COLO829 (cell line): Measurements from ENCODE around the gene MMS22L.
"Not testable (repeated sequence)": the region's sequence is repeated elsewhere in the genome, so short reads cannot be mapped to it uniquely, and the experiment has no call there.

Experiments
- DNase-seq: peaks from one replicate; pipeline ENCODE4 v3.0.0; 2012; ENCODE audit warnings: low spot score

Gene MMS22L

DNA sequence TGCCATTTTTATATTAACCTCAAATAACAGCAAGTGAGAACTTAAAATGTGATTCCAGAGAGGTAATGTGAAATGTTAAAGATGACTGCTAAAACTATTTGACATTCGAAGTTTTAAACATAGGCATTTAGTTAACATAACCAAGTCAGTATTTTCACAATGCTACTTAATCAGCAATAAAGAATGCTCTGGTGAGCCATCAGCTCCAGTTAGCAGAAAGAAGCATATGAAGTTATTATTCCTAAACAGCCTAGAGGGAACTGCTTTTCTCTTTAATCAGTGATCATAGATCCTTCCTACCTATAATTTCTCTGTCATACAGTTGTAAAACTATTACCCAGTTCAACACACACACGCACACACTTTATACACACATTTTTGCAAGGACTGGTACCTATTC is 60.1 kb downstream of the MMS22L start:
- DNase-seq, result no peak

DNA sequence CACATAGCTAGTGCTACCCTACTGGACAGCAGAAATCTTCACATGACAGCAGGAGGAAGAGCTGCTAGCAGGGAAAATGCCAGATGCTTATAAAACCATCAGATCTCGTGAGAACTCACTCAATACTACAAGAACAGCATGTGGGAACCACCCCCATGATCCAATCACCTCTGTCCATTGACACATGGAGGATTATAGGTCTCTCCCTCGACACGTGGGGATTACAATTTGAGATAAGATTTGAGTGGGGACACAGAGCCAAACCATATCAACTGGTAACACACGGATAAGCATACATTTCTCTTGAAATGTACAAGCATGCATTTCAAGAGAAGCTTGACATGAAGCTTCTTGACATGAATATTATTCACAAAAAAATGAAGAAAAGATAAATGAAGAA is 64.1 kb downstream of the MMS22L start:
- no peak for DNase-seq

DNA sequence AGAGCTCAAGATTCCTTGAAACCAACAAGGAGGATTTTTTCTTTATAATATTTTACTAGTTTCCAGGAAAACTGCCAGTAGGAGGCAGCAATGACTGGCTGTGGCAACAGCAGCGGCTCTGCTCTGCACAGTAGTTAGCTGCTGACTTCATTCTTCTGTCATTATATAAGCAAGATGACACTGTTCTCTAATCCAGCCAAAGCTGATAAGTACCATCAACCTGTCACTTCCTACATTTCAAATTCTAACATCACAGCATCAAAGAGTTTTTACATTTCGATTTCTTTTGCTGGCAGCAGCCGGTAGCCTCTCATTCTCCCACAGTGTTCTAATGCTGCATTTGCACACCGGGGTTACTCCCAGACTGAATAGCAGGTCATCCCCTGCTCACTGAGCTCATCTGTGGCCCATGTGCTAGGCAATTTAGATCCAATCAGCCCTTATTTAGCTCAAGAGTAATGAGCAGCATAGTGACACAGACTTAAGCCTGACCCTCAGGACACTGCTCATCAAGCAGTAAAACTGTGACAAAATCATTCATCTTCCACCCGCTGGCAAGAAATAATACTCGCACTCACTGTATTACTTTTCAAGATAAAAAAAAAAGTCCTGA is 67.8 kb downstream of the MMS22L start:
- DNase-seq, result peak; percentile 13

DNA sequence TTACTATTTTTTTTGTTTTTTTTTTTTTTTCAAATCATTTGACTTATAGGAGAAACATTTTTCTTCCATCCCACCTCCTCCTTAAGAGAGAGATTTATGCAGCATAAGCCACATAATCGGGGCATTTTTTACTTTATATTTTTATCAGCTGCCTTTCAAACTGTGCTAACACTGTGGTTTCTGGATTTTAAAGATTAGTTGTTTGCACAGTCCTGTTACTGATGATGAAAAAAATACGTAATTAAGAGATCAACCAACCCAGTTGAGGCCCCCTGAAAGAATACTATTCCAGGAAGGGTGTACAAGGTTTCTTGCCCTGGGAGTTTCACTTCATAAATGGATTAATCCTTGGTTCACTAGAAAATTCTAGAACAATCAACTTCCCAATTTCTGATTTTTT is 68.3 kb downstream of the MMS22L start:
- DNase-seq, result no peak

DNA sequence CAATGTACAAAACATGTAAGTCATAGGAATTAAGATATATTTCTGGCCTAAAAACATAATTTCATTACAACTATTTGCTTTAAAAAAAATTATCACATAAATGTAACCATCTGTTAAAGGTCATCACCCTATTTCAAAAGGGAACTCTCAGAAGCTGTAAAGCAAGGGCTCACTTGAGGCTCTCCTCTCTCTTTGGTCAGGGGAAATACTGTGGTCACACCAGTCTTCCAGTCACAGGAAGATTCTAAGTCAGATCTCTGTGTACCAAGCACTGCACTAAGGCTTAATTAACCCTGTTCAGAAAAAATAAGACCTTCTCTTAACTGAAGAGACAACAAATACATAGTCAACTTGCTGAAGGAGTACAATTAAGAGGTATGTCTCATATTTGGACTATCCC is 75.6 kb downstream of the MMS22L start:
- no peak for DNase-seq

DNA sequence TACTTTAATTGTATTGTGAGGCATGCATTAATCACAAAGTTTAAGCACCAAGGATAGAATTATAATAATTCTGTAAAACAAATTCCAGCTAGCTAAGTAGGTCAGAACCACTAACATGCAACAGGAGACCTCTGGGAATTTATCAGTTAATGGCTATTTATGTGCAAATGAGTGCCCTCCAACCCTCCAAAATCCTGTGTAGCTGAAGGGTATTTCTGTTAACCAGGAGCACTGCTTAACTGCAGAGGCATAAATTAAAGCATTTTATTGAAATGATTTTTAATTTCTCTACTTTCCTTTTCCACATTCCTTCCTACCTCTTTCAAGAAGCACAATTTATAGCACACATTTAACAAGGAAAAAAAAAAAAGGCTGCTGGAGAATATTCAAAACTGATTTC is 77.0 kb downstream of the MMS22L start:
- no peak for DNase-seq

DNA sequence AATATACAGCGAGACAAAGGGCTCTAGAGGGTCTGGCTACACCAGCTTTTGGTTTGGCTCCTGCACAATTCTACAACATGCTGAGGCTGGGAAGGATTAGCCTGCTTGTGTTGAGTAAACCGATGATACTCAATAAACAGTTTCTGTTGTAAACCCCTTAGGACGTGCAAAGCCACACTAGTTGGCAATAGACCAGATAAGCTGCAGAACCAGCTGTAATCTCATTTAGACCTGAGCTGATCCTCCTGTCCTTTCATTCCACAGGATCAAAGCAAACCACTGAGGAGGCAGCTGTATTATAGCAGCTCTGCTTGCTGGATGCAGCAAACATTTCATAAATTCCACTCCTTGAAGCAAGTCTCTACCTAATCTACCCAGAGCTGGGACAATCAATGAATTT is 79.7 kb downstream of the MMS22L start:
- no peak for DNase-seq

DNA sequence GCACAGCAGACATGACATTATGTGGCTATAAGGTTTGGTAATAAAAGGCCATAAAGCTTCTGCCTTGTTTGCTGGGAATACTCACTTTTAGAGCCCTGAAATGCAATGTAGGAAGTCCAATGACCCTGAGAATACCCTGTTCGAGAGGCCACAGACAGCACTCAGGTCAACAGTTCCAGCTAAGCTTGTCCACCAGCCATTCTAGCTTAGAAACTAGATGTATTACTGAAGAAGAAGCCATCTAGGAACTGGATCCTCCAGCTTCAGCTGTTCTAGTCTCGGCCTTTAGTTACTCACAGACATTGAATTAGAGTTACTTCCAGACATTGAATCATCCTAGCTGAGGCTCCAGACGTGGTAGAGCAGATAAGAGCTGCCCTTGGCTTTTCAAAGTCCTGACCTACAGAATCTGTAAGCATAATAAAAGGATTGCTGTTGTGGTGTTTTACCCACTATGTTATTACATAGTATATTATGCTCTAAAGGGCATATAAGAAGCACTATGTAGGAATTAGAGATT is 84.9 kb downstream of the MMS22L start:
- DNase-seq, result no peak

DNA sequence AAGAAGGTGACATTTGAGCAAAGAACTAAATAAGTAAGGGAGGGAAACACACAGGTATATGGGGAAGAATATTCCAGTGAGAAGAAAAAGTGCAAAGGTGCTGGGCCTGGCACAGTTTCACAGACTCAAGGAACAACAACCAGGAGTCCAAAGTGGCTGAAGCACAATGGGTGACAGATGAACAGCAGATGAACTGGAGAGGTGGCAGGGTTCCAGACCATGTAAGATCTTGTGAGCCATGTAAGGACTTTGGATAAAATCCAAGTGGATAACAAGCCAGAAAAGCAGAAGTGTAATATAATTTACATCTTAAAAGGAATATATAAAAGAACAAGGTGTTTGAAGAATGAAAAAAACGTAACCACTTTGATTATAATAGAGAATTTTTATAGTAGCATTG is 87.9 kb downstream of the MMS22L start:
- DNase-seq, result no peak

DNA sequence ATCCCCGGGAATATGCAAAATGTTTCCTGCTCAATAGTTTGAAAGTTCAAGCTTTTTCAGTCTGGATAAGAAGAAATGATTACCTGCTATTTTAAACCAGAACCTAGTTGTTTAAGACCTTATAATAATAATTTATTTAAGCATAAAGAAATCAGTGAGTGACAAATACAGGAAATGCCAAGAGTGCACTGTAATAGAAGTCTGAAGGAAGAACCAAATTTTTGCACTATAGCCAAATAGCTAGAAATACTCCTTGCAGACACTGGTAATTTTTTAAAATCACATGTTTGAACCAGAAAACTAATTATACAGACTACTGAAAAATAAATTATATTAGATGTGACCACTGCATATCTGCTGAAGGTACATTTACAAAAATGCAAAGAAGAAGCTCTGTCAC is 93.2 kb downstream of the MMS22L start:
- DNase-seq, result no peak

DNA sequence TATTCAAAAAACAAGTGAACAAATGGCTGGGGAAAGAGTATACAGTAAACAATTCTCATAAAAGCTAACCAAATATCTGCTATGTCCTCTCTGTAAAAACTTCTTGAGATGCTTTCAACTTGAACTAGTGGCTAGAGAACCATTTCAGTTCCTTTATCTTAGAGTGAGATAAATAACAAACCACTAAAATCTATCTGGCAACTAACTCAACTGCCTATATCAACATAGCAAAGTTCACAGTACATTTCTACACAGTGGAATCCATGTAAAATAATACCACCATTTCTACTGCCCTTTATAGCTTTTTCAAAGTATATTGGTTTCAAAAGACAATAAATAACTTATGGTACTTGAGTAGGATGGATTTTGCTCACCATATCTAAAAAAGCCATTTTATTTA is 95.1 kb downstream of the MMS22L start:
- DNase-seq, result no peak

DNA sequence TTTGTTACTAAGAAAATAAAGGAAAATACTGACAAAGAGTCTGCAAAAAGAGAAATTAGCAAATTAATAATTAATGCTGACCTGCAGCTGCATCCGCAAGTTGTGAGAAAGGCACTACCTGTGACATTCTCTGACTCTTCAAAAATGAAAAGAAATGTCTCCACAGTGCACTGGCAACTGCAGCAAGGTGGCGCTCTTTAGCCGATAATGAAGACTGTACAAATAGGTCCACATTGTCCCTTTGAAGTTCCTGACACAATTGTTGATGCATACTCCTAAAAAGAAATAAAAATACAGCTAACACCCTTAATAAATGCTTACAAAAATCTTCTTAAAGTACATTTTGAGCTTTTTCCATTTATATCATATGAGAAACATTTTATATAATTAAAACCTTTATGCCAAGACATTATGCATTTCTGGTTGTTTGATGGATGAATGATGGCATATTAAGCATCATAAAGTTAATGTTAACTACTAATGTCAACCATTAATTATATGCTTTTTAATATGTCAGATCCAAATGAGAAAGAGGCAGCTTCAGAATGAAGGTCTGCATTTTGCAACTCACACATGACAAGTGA is 96.5 kb downstream of the MMS22L start:
- peak; percentile 49 for DNase-seq

DNA sequence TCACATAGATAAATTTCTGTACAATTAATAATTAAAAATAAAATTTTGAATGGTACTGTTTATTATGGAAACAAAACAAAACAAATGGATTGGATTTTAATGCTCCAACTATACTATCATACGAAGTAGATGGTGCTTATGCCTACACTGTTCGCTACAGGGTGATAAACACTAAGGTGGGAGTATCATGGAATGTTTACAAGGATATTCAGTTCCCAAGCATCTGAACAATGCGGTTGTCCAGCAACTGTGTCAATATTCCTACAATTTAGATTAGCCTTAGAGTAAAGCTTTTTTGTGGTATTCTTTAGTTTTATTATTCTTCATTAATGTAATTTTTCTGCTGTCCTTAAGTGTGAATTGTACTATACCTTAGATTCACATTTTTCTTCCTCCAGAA is 105.1 kb downstream of the MMS22L start:
- no peak for DNase-seq

DNA sequence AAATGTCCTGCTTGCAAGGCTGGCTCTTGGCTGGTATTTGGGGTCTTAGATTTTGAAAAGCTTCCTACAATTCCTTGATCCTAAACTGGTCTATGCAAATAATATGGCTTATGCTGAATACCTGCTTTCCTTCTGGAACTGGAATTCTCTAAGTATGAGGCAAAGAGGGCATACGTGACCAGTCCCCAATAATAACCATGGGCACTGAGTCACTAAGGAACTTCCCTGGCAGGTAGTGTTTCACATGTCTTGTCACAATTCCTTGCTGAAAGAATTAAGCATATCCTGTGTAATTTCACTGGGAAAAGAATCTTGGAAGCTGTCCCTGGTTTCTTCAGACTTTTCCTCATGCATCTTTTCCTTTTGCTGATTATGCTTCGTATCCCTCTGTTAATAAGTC is 106.5 kb downstream of the MMS22L start:
- DNase-seq, result no peak

DNA sequence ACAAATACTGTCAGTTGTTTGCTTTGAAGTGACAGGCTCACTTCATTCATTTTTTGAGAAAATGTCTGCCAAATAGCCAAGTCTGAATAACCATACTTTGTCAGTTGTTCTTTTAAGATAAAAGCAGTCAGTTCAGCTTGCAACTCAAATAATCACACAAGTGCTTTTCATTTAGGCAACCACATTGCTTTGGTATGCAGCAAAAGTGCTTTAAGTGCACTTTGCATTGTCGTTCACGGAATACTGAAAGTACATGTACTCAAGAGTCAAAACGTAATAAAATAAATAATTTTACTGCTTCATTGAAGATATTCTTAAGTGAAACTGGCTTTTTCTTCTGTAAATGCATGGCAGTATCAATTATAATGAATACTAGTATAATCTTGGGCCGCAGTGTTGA is 107.2 kb downstream of the MMS22L start:
- no peak for DNase-seq

DNA sequence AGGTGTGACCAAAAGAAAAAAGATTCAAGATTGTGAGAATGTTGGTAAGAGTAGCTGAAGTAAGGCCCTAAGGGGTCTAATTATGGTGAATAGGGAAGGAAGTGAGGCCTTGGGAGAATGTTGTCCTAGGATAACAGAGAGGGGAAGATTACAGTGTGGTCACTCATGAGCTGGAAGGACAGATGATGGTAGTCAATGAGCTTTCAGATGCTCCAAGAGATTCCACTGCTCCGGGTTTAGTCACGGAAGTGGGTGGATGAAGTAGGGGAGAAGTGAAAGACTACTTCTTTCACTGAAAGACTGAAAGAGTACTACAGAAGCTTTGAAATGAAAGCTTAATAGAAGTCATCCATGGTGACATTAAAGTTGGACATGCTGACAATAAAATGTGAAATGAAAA is 108.5 kb downstream of the MMS22L start:
- peak; percentile 8 for DNase-seq

DNA sequence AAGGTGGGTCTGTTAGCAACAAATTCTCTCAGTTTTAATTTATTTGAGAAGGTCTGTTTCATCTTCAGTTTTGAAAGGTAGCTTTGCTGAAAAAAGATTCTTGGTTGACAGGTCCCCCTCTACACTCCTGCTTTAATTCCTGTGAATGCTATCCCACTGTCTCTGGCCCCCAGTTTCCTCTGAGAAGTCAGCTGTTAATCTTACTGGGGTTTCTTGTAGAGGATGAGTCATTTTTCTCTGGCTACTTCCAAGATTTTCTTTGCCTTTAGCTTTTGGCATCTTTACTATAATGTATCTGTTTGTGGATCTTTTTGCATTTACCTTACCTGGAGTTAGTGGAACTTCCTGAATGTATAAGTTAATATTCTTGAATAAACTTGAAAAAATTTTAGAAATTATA is 122.7 kb downstream of the MMS22L start:
- DNase-seq, result no peak

DNA sequence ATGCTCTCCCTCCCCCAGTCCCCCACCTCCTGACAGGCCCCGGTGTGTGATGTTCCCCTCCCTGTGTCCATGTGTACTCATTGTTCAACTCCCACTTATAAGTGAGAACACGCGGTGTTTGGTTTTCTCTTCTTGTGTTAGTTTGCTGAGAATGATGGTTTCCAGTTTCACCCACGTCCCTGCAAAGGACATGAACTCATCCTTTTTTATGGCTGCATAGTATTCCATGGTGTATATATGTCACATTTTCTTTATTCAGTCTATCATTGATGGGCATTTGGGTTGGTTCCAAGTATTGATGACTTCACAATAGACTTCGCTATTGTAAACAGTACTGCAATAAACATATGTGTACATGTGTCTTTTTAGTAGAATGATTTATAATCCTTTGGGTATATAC is 127.6 kb downstream of the MMS22L start:
- not testable (repeated sequence) for DNase-seq

DNA sequence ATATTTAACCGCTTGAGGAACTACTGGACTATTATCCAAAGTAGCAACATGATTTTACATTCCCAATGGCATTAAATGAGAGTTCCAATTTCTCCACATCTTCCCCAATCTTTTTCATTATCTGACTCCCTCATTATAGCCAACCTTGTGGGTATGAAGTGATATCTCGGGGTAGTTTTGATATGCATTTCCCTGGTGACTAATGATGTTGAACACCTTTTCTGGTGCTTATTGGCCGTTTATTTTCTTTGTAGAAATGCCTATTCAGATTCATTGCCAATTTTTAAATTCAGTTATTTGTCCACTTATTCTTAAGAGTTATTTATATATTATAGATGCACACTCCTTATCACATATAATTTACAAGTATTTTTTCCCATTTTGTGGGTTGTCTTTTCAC is 129.0 kb downstream of the MMS22L start:
- no peak for DNase-seq

DNA sequence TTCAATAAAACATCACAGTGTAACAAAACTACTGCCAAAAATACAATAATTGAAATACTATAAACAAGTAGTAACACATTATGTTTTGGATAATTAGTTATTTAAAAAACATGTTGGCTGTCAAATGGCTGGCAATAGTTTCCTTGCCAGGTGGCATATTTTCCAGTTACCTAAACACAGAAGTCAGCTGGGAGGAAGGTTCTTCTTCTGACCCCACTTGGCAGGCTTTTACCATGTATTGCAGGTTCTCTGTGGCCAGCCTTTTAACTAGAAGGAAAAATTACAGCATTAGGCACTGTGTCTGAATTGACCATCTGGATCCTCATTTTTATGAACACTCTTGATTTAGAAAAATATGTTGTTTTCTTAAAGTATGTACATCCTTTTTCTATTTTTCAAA is 131.4 kb downstream of the MMS22L start:
- DNase-seq, result no peak

DNA sequence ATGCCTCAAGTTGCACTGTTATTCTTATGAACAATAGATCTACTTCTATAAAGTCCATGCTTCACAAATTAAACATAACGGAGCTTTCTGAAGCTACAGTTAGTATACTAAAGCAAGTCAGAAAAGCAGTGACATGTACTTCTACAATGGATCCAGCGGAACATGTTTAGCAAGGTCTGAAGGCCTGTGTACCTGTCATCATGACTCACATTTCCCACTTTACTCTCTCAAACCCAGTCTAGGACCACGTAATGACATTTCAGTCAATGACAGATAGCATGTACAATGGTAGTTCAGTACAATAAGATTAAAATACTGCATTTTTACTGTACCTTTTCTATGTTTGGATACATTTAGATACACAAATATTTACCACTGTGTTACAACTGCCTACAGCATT is 132.1 kb downstream of the MMS22L start:
- DNase-seq, result no peak

DNA sequence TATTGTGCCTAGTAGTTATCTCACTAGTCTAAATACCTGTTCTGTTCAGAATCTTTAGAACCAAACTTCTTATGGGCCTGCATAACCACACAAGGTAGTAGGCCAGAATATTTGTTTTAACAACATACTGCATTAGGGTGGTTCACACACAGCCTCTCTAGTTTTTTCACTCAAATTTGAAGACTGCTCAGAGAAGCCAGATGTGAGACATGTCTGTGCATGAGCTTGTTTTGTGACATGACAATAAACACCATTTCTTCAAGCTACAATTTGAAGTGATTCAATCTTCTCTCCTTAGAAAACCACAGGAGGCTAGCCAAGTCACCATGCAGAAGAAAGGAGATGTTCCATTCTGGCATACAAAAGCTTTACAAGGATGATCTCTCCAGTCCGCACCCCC is 135.6 kb downstream of the MMS22L start:
- no peak for DNase-seq

DNA sequence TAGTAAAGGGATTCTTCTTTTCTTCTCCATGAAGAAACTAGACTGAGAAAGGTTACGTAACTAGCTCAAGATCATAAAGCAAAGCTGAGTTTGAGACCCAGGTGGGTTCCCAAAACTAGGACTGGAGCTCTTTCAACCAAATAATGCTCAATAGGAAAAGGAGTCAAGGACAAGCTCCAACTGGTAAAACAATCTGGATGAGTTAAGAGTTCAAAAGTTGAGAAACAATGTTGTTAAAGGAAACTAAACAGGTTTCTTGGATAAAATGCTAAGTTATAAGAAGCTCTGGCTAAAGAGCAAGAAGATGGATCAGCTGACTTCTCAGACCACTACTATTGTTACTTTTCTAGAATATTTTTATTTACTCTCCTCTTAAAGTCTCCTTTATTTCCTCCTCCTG is 137.3 kb downstream of the MMS22L start:
- DNase-seq, result no peak

DNA sequence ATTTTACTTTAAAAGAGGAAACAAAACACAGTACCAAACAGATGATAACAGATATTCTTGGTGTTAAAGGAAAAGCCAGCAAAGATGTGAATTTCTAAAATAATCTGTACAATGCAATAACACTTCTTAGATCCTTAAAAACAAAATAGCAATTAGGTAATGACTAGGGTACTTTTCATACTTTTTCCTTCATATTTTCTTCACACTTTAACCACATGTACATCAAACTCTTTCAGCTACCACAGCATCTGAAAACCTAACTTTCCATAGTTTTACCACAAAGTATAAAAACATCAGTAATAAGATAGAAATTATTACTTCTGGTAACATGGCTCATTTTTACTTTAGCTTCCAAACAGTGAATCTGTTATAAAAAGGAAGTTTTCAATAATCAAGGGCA is 141.3 kb downstream of the MMS22L start:
- no peak for DNase-seq
